SK-N-SH (cell line): ENCODE measurements around the gene FOXA3. TPM values are rescaled to one million over a fixed set of nuclear protein-coding genes. Genes with fewer than 3 reads are reported as not detected.

ENCODE experiments used
- CTCF ChIA-PET: fragments of 300-600, 350-600 bp; formaldehyde crosslinking; extraction: SDS; loops from one replicate; lab custom pipeline; 2021; lab: Yijun Ruan, JAX
- POLR2A ChIA-PET: fragments of 350-600 bp; sonication (Branson Sonifier 250); formaldehyde crosslinking; extraction: SDS; loops from one replicate; lab custom pipeline; 2020; ENCODE audit warnings: antibody characterized with exemption, inconsistent platforms; lab: Yijun Ruan, JAX
- DNase-seq: peaks from one replicate; pipeline ENCODE4 v3.0.0; 2012
- H2AFZ ChIP-seq: fragments of 200-600 bp; sonication (generic); 2 replicates; pipeline ENCODE4 v1.8.1; 2016; ENCODE audit warnings: antibody characterized with exemption, mild to moderate bottlenecking, low read depth
- H3F3A ChIP-seq: fragments of 200-600 bp; sonication (generic); replicated peaks from 2 replicates; pipeline ENCODE3; 2016; ENCODE audit warnings: antibody characterized with exemption, mild to moderate bottlenecking; ENCODE audit not compliant: insufficient read depth
- H3K27ac ChIP-seq, 2 experiments: fragments of 200-500 bp in 1 of 2; fragments of 200-600 bp in 1 of 2; sonication (Bioruptor generic) in 1 of 2; sonication (generic), shearing (Covaris generic) in 1 of 2; 2 replicates each; pipeline versions ENCODE4 v1.5.1 to v1.6.1; 2014 to 2016; ENCODE audit warnings: low read depth in 2 of 2, inconsistent platforms in 1 of 2, low read length in 1 of 2, mild to moderate bottlenecking in 1 of 2, mixed read lengths in 1 of 2
- H3K27me3 ChIP-seq: fragments of 200-600 bp; sonication (generic), shearing (Covaris generic); 2 replicates; pipeline ENCODE4 v1.6.1; 2016; ENCODE audit warnings: mixed run types; ENCODE audit not compliant: insufficient read depth
- H3K36me3 ChIP-seq, 2 experiments: fragments of 200-500 bp in 1 of 2; fragments of 200-600 bp in 1 of 2; sonication (Bioruptor generic) in 1 of 2; sonication (generic) in 1 of 2; replicated peaks in 1 of 2; 2 replicates each; pipeline versions ENCODE3 to v1.5.1; 2014 to 2016; ENCODE audit warnings: low read length in 1 of 2, mild to moderate bottlenecking in 1 of 2; ENCODE audit not compliant: insufficient read depth in 2 of 2, control insufficient read depth in 1 of 2
- H3K4me1 ChIP-seq, 2 experiments: fragments of 200-500 bp in 1 of 2; fragments of 200-600 bp in 1 of 2; sonication (Bioruptor generic) in 1 of 2; sonication (generic), shearing (Covaris generic) in 1 of 2; 2 replicates each; pipeline versions ENCODE4 v1.5.1 to v1.6.1; 2014 to 2016; ENCODE audit warnings: low read depth in 1 of 2, low read length in 1 of 2, mixed run types in 1 of 2; ENCODE audit not compliant: insufficient read depth in 2 of 2, control insufficient read depth in 1 of 2
- H3K4me2 ChIP-seq: fragments of 200-600 bp; sonication (generic), shearing (Covaris generic); 2 replicates; pipeline ENCODE4 v1.6.1; 2017; ENCODE audit warnings: mixed run types
- H3K4me3 ChIP-seq, 2 experiments: fragments of 200-500 bp in 1 of 2; fragments of 200-600 bp in 1 of 2; sonication (Bioruptor generic) in 1 of 2; sonication (generic), shearing (Covaris generic) in 1 of 2; 2 replicates each; pipeline versions ENCODE4 v1.5.1 to v1.8.1; 2014 to 2016; ENCODE audit warnings: low read depth in 2 of 2, inconsistent platforms in 1 of 2, low read length in 1 of 2, mild to moderate bottlenecking in 1 of 2, mixed read lengths in 1 of 2, moderate library complexity in 1 of 2
- H3K79me2 ChIP-seq: fragments of 200-600 bp; sonication (generic); 2 replicates; pipeline ENCODE4 v1.8.1; 2017; ENCODE audit warnings: mild to moderate bottlenecking; ENCODE audit not compliant: insufficient read depth
- H3K9ac ChIP-seq: fragments of 200-600 bp; sonication (generic); 2 replicates; pipeline ENCODE4 v1.6.1; 2017; ENCODE audit warnings: mixed run types
- H3K9me2 ChIP-seq: fragments of 200-600 bp; sonication (generic); 2 replicates; pipeline ENCODE4 v1.6.1; 2017; ENCODE audit warnings: mixed run types
- H3K9me3 ChIP-seq: fragments of 200-600 bp; sonication (generic); 2 replicates; pipeline ENCODE4 v1.6.1; 2017; ENCODE audit warnings: mixed run types, mild to moderate bottlenecking, moderate library complexity
- H4K20me1 ChIP-seq: fragments of 200-600 bp; sonication (generic); 2 replicates; pipeline ENCODE4 v1.6.1; 2017; ENCODE audit warnings: mild to moderate bottlenecking, mixed run types; ENCODE audit not compliant: insufficient read depth
- EZH2phosphoT487 ChIP-seq: fragments of 200-600 bp; sonication (generic); IDR thresholded peaks from 2 replicates; pipeline ENCODE4 v1.6.1; 2017; ENCODE audit warnings: low read depth, mixed run types, mild to moderate bottlenecking, antibody characterized with exemption, moderate library complexity, borderline replicate concordance
- FOXJ3 ChIP-seq: sonication (generic); formaldehyde crosslinking; IDR thresholded peaks from 2 replicates; pipeline ENCODE4 v1.5.1; 2020; ENCODE audit warnings: mild to moderate bottlenecking, missing genetic modification reagents
- FOXM1 ChIP-seq: IDR thresholded peaks from 2 replicates; pipeline ENCODE4 v1.4.0; 2012; ENCODE audit warnings: low read depth, mild to moderate bottlenecking
- GABPA ChIP-seq: IDR thresholded peaks from 2 replicates; pipeline ENCODE4 v1.4.0; 2012; ENCODE audit warnings: low read depth, mild to moderate bottlenecking
- NRF1 ChIP-seq: IDR thresholded peaks from 2 replicates; pipeline ENCODE4 v1.6.1; 2012; ENCODE audit warnings: low read depth, mild to moderate bottlenecking, low read length
- RCOR1 ChIP-seq: fragments of 150-350 bp; IDR thresholded peaks from 2 replicates; pipeline ENCODE4 v1.6.1; 2017; ENCODE audit warnings: antibody characterized with exemption, low read length
- TAF1 ChIP-seq: IDR thresholded peaks from 2 replicates; pipeline ENCODE4 v1.6.1; 2012; ENCODE audit warnings: low read depth, mild to moderate bottlenecking, low read length, moderate library complexity, borderline replicate concordance
- TCF12 ChIP-seq: IDR thresholded peaks from 2 replicates; pipeline ENCODE4 v1.4.0; 2012
- TEAD4 ChIP-seq: IDR thresholded peaks from 2 replicates; pipeline ENCODE4 v1.4.0; 2012; ENCODE audit warnings: mild to moderate bottlenecking, borderline replicate concordance; ENCODE audit not compliant: insufficient read depth
- WGBS: methylation state at CpG from one replicate; pipeline ENCODE4 v1.1.6; 2017; ENCODE audit warnings: low lambda C conversion rate; 5-methylcytosine and 5-hydroxymethylcytosine counted together
- polyA plus RNA-seq, 3 experiments: library from polyadenylated mRNA; depleted of rRNA; stranded (reverse); fragments of >200 nt; gene quantifications; 2 replicates each; pipeline ENCODE4 v1.2.3, GENCODE V29; 2012
- TF ChIP-seq, protein P1 (sequence below): fragments of 150-350 bp; IDR thresholded peaks from 2 replicates; pipeline ENCODE4 v1.6.1; 2016; ENCODE audit warnings: mild to moderate bottlenecking, low read depth, low read length
- TF ChIP-seq, protein P2 (sequence below): IDR thresholded peaks from 2 replicates; pipeline ENCODE4 v1.6.1; 2012; ENCODE audit warnings: mild to moderate bottlenecking, low read depth, low read length, moderate library complexity
- TF ChIP-seq, protein P3 (sequence below): IDR thresholded peaks from 2 replicates; pipeline ENCODE4 v1.4.0; 2012; ENCODE audit warnings: low read depth, borderline replicate concordance

The FOXA3 gene
- polyA plus RNA-seq, 1 of the 3 experiments (the other 2 are of a cell fraction), result 1.5 TPM

DNA sequence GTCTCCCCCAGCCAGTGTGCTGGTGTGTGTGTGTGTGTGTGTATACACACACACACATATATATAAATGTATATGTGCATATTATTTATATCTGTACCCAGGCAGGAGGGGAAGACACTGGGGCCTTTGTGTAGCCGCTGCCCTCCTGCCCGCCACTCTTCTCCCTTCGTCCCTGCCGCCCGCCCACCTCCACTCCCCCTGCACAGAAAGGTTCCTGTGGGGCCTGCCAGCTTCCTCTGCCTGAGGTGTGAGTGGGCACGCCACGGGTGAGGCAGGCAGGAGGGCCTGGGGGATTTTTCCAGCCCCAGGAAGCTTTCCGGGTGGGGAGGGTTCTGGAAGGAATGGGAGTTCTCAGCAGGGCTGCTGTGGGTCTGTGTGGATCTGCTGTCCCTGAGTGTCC lies 14.9 kb downstream of the FOXA3 start:
- Histone ChIP-seq H3K9me2 (no peaks in the 10 kb centered on the region), H3K4me2 (no peak overlapping the region), H3F3A (peaks cover 3% of the 10 kb centered on the region), H4K20me1 (peaks cover 21% of the 10 kb centered on the region), H3K79me2 (peaks cover 12% of the 10 kb centered on the region), H2AFZ (no peak overlapping the region), H3K4me3 (no peak overlapping the region), H3K36me3 (peaks cover 3 to 18% of the 10 kb centered on the region in 2 experiments), H3K27me3 (no peaks in the 10 kb centered on the region), H3K9me3 (no peaks in the 10 kb centered on the region), H3K4me1 (peaks cover 3 to 23% of the 10 kb centered on the region in 2 experiments; a peak in 2 of 4 replicates), H3K9ac (no peak overlapping the region), H3K27ac (no peak overlapping the region)
- CTCF ChIA-PET, result interaction anchor here (8.7 to 9.9 kb wide), 2 partner anchors 11 to 62 kb away, joined by 121 to 130 read pairs; partner anchors contain the start of genes FOXA3, RSPH6A and SYMPK
- TF ChIP-seq FOXM1, result no peak
- no peak for TF ChIP-seq NRF1
- no peak for TF ChIP-seq TAF1
- TF ChIP-seq, protein P1, sequence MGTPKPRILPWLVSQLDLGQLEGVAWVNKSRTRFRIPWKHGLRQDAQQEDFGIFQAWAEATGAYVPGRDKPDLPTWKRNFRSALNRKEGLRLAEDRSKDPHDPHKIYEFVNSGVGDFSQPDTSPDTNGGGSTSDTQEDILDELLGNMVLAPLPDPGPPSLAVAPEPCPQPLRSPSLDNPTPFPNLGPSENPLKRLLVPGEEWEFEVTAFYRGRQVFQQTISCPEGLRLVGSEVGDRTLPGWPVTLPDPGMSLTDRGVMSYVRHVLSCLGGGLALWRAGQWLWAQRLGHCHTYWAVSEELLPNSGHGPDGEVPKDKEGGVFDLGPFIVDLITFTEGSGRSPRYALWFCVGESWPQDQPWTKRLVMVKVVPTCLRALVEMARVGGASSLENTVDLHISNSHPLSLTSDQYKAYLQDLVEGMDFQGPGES, result no peak
- no peak for TF ChIP-seq TEAD4
- no peak for TF ChIP-seq GABPA
- TF ChIP-seq, protein P2, sequence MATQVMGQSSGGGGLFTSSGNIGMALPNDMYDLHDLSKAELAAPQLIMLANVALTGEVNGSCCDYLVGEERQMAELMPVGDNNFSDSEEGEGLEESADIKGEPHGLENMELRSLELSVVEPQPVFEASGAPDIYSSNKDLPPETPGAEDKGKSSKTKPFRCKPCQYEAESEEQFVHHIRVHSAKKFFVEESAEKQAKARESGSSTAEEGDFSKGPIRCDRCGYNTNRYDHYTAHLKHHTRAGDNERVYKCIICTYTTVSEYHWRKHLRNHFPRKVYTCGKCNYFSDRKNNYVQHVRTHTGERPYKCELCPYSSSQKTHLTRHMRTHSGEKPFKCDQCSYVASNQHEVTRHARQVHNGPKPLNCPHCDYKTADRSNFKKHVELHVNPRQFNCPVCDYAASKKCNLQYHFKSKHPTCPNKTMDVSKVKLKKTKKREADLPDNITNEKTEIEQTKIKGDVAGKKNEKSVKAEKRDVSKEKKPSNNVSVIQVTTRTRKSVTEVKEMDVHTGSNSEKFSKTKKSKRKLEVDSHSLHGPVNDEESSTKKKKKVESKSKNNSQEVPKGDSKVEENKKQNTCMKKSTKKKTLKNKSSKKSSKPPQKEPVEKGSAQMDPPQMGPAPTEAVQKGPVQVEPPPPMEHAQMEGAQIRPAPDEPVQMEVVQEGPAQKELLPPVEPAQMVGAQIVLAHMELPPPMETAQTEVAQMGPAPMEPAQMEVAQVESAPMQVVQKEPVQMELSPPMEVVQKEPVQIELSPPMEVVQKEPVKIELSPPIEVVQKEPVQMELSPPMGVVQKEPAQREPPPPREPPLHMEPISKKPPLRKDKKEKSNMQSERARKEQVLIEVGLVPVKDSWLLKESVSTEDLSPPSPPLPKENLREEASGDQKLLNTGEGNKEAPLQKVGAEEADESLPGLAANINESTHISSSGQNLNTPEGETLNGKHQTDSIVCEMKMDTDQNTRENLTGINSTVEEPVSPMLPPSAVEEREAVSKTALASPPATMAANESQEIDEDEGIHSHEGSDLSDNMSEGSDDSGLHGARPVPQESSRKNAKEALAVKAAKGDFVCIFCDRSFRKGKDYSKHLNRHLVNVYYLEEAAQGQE, result no peak
- TF ChIP-seq TCF12, result no peak
- TF ChIP-seq, protein P3, sequence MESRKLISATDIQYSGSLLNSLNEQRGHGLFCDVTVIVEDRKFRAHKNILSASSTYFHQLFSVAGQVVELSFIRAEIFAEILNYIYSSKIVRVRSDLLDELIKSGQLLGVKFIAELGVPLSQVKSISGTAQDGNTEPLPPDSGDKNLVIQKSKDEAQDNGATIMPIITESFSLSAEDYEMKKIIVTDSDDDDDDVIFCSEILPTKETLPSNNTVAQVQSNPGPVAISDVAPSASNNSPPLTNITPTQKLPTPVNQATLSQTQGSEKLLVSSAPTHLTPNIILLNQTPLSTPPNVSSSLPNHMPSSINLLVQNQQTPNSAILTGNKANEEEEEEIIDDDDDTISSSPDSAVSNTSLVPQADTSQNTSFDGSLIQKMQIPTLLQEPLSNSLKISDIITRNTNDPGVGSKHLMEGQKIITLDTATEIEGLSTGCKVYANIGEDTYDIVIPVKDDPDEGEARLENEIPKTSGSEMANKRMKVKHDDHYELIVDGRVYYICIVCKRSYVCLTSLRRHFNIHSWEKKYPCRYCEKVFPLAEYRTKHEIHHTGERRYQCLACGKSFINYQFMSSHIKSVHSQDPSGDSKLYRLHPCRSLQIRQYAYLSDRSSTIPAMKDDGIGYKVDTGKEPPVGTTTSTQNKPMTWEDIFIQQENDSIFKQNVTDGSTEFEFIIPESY, result no peak
- TF ChIP-seq FOXJ3 (CRISPR knock-in tag), result no peak
- no peak for TF ChIP-seq RCOR1
- no peak for TF ChIP-seq EZH2phosphoT487
- POLR2A ChIA-PET, result no interaction called here
- DNase-seq, result peak; percentile 38
- 93% methylated on average over 8 of the region's 8 CpGs for WGBS
